HFF-Myc (cell line): ENCODE results near the gene TBC1D21.

Experiments
- DNase-seq: peaks from one replicate; pipeline ENCODE4 v3.0.0-alpha.2; 2011; ENCODE audit warnings: low read depth; ENCODE audit errors: extremely low read depth
- H3K4me3 ChIP-seq: replicated peaks from 2 replicates; pipeline ENCODE4 v1.5.1; 2011; ENCODE audit warnings: low read depth, mild to moderate bottlenecking, control low read depth, low read length
- CTCF ChIP-seq: IDR thresholded peaks from 2 replicates; pipeline ENCODE4 v1.5.1; 2012; ENCODE audit warnings: mild to moderate bottlenecking, low read depth, low read length, control low read depth; ENCODE audit errors: missing control alignments

Gene TBC1D21

GRCh38 chr15:73873456-73873855, at the start of gene TBC1D21:
TSS of gene TBC1D21 (plus strand) at chr15:73873564. CDS start at chr15:73873710, 146 bp downstream.
- no peak within 1 kb of the TSS for H3K4me3 ChIP-seq
- no peak for DNase-seq
- no peak for TF ChIP-seq CTCF

- TF ChIP-seq CTCF, result no peak
- DNase-seq, result no peak
- H3K4me3 ChIP-seq, result no peak overlapping the region
Observed at GRCh38 chr15:73826711-73827251, 46.6 kb upstream of the TBC1D21 start.

GRCh38 chr15:73829523-73829922, 43.8 kb upstream of the TBC1D21 start:
- DNase-seq, result no peak
- no peak for TF ChIP-seq CTCF
- no peak overlapping the region for H3K4me3 ChIP-seq

- DNase-seq, result no peak
- TF ChIP-seq CTCF, result no peak
- no peak overlapping the region for H3K4me3 ChIP-seq
Observed at GRCh38 chr15:73832657-73833056, 40.7 kb upstream of the TBC1D21 start.

- H3K4me3 ChIP-seq, result no peak overlapping the region
- DNase-seq, result no peak
- no peak for TF ChIP-seq CTCF
Observed at GRCh38 chr15:73836845-73837244, 36.5 kb upstream of the TBC1D21 start.

GRCh38 chr15:73838831-73839426, 34.4 kb upstream of the TBC1D21 start:
- no peak overlapping the region for H3K4me3 ChIP-seq
- DNase-seq, result no peak
- no peak for TF ChIP-seq CTCF
